Calu3 (cell line): ENCODE results near the gene AP3B2. TPM values are rescaled to one million over a fixed set of nuclear protein-coding genes. Genes with fewer than 3 reads are reported as not detected.

Source experiments
- BruUV-seq: library from RNA; stranded (reverse); fragments of 400-500 nt; replicated peaks from 2 replicates; lab custom pipeline; 2021; lab: Mats Ljungman, UMichigan
- CTCF ChIA-PET: fragments of 300-600 bp; sonication (Branson Sonifier 250); formaldehyde crosslinking; loops from one replicate; lab custom pipeline; 2022; ENCODE audit warnings: antibody characterized with exemption; lab: Charles Lee
- DNase-seq: peaks from one replicate; pipeline ENCODE4 v3.0.0; 2022
- H3K27ac Mint-ChIP-seq: one replicate; pipeline ENCODE4 v1.8.0; 2022; ENCODE audit warnings: mixed read lengths; ENCODE audit not compliant: unreplicated experiment
- H3K27me3 Mint-ChIP-seq: one replicate; pipeline ENCODE4 v1.8.0; 2022; ENCODE audit warnings: mixed read lengths; ENCODE audit not compliant: unreplicated experiment
- H3K36me3 Mint-ChIP-seq: one replicate; pipeline ENCODE4 v1.8.0; 2022; ENCODE audit warnings: mild to moderate bottlenecking, moderate library complexity, mixed read lengths; ENCODE audit not compliant: insufficient read depth, unreplicated experiment
- H3K4me1 Mint-ChIP-seq: one replicate; pipeline ENCODE4 v1.8.0; 2022; ENCODE audit warnings: mild to moderate bottlenecking, low read depth, mixed read lengths; ENCODE audit not compliant: unreplicated experiment
- H3K4me3 Mint-ChIP-seq: one replicate; pipeline ENCODE4 v1.8.0; 2022; ENCODE audit warnings: mild to moderate bottlenecking, low read depth, moderate library complexity, mixed read lengths; ENCODE audit not compliant: unreplicated experiment
- H3K9me3 Mint-ChIP-seq: one replicate; pipeline ENCODE4 v1.8.0; 2022; ENCODE audit warnings: low read depth, mixed read lengths; ENCODE audit not compliant: unreplicated experiment
- CTCF ChIP-seq: fragments of 200-600 bp; IDR thresholded peaks from one replicate; pipeline ENCODE4 v1.8.0; 2022; ENCODE audit warnings: antibody characterized with exemption; ENCODE audit not compliant: unreplicated experiment
- intact Hi-C: fragments of 100-400 bp; cut with micrococcal nuclease; formaldehyde crosslinking; loops from one replicate; pipeline ENCODE4 v1.10.0; 2022; ENCODE audit not compliant: unreplicated experiment
- total RNA-seq: library from RNA; stranded (reverse); gene quantifications from 2 replicates; pipeline ENCODE4 v1.2.3, GENCODE V29; 2022

AP3B2 gene
- total RNA-seq, 1 experiment from 2014 or later: 24.7 TPM

DNA sequence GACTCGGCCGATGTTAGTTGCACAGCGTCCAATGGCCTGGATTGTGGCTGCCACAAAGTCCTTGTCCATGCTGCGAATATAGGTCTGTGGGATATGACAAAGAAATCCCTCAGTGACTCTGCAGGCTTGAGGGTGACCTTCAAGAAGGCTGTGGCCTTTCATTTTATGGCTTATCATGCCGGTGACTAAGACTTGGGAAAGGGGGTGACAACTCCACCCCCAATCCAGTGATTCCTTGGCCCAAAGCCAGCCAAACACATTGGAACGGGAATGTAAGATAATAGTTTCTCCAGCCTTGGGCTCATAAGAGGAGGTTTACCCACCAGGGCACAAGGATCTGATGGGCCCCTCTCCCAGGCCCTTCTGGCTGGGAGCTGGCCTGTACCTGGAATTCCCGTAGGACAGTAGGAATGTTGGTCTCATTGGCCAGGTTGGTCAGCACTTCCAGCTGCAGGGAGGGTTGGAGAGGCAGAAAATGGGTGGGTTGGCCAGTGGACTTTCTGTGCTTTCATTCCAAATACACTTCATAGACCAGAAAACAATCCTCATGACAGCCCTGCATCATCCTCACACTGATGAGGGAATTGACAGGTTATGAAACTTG lies 31.9 kb downstream of the AP3B2 start:
- Mint-ChIP-seq H3K36me3 (peaks cover 19% of the 10 kb centered on the region), H3K9me3 (no peaks in the 10 kb centered on the region), H3K27me3 (no peaks in the 10 kb centered on the region), H3K4me3 (no peak overlapping the region), H3K27ac (no peak overlapping the region), H3K4me1 (no peaks in the 10 kb centered on the region)
- CTCF ChIA-PET: no interaction called here
- intact Hi-C loops: no loop called here
- TF ChIP-seq CTCF: no peak
- DNase-seq: no peak
- BruUV-seq: no TSS peak

GRCh38 chr15:82674873-82675272 lies 34.8 kb downstream of the AP3B2 start:
- Mint-ChIP-seq H3K9me3 (no peaks in the 10 kb centered on the region), H3K4me1 (no peaks in the 10 kb centered on the region), H3K36me3 (peaks cover 2% of the 10 kb centered on the region), H3K27ac (no peak overlapping the region), H3K4me3 (no peak overlapping the region), H3K27me3 (no peaks in the 10 kb centered on the region)
- no peak for DNase-seq
- no TSS peak for BruUV-seq
- intact Hi-C loops: no loop called here
- TF ChIP-seq CTCF: no peak
- CTCF ChIA-PET: no interaction called here

DNA sequence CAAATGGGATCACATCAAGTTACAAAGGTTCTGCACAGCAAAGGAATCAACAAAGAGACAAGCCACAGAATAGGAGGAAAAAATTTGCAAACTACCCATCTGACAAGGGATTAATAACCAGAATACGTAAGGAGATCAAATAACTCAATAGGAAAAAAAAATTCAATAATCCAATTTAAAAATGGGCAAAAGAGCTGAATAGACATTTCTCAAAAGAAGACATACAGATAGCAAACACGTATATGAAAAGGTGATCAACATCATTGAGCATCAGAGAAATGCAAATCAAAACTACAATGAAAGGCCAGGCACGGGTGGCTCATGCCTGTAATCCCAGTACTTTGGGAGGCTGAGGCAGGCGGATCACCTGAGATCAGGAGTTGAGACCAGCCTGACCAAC lies 39.0 kb downstream of the AP3B2 start:
- CTCF ChIA-PET: no interaction called here
- no TSS peak for BruUV-seq
- intact Hi-C loops: no loop called here

DNA sequence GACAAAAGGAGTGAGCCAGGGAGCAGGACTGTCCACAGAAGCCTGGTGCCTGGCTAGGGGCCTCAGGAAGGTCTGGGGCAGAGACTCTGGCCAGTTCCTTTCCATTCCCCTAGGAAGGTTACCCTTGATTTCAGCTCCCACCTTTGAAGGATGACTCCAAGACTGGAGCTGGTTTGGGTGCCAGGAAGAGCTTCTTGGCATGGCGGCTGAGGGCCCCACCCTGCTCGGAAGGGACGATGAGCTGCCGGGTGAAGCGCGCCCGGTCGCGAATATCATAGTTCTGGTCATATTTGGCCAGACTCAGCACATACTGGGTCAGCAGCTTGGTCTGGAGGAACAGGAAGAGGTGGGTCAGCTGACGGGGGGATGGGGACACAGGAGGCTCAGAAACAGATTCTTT lies 43.1 kb downstream of the AP3B2 start:
- DNase-seq: no peak
- CTCF ChIA-PET: no interaction called here
- Mint-ChIP-seq H3K27me3 (peaks cover 29% of the 10 kb centered on the region), H3K9me3 (no peaks in the 10 kb centered on the region), H3K4me1 (no peaks in the 10 kb centered on the region), H3K27ac (no peak overlapping the region), H3K4me3 (no peak overlapping the region), H3K36me3 (no peaks in the 10 kb centered on the region)
- intact Hi-C loops: no loop called here
- no peak for TF ChIP-seq CTCF
- BruUV-seq: no TSS peak

More for the DNA sequence above, 39.0 kb downstream of the AP3B2 start:
- TF ChIP-seq CTCF: no peak
- H3K27ac Mint-ChIP-seq: no peak overlapping the region
- no peaks in the 10 kb centered on the region for H3K9me3 Mint-ChIP-seq
- DNase-seq: no peak
- peaks cover 7% of the 10 kb centered on the region for H3K27me3 Mint-ChIP-seq
- H3K36me3 Mint-ChIP-seq: no peaks in the 10 kb centered on the region
- no peaks in the 10 kb centered on the region for H3K4me1 Mint-ChIP-seq
- H3K4me3 Mint-ChIP-seq: no peak overlapping the region
